H9 (cell line): ENCODE results near the gene B4GALNT4. TPM values are rescaled to one million over a fixed set of nuclear protein-coding genes. Genes with fewer than 3 reads are reported as not detected.

Experiments used
- DNase-seq: peaks from one replicate; pipeline ENCODE4 v3.0.0-alpha.2; 2017
- H2AFZ ChIP-seq: one replicate; pipeline ENCODE4 v1.6.1; 2013; ENCODE audit warnings: mild to moderate bottlenecking, low read length, control low read depth, moderate library complexity
- H2AK5ac ChIP-seq: 2 replicates; pipeline ENCODE4 v1.6.1; 2013; ENCODE audit warnings: low read length, control low read depth, mixed read lengths; ENCODE audit not compliant: insufficient read length
- H2BK120ac ChIP-seq: one replicate; pipeline ENCODE4 v1.6.1; 2013; ENCODE audit warnings: low read depth, mild to moderate bottlenecking, low read length, control low read depth, inconsistent platforms; ENCODE audit not compliant: poor library complexity, severe bottlenecking
- H2BK12ac ChIP-seq: 2 replicates; pipeline ENCODE4 v1.6.1; 2013; ENCODE audit warnings: low read length, control low read depth, mixed read lengths, low read depth; ENCODE audit not compliant: insufficient read length
- H2BK15ac ChIP-seq: 2 replicates; pipeline ENCODE4 v1.6.1; 2013; ENCODE audit warnings: low read depth, low read length, control low read depth
- H2BK20ac ChIP-seq: one replicate; pipeline ENCODE4 v1.6.1; 2013; ENCODE audit warnings: low read depth, mild to moderate bottlenecking, low read length, control low read depth, inconsistent platforms; ENCODE audit not compliant: poor library complexity, severe bottlenecking
- H2BK5ac ChIP-seq: 2 replicates; pipeline ENCODE4 v1.6.1; 2013; ENCODE audit warnings: low read length, control low read depth, mixed read lengths; ENCODE audit not compliant: insufficient read length
- H3K14ac ChIP-seq: 2 replicates; pipeline ENCODE4 v1.6.1; 2013; ENCODE audit warnings: low read length, control low read depth; ENCODE audit not compliant: insufficient read depth
- H3K18ac ChIP-seq: 2 replicates; pipeline ENCODE4 v1.6.1; 2013; ENCODE audit warnings: low read depth, mild to moderate bottlenecking, mixed read lengths, low read length, control low read depth; ENCODE audit not compliant: insufficient read length
- H3K23ac ChIP-seq: 2 replicates; pipeline ENCODE4 v1.6.1; 2013; ENCODE audit warnings: low read length, control low read depth, mixed read lengths, low read depth; ENCODE audit not compliant: insufficient read length
- H3K23me2 ChIP-seq: 2 replicates; pipeline ENCODE4 v1.6.1; 2013; ENCODE audit warnings: low read depth, mild to moderate bottlenecking, mixed read lengths, low read length, control low read depth; ENCODE audit not compliant: insufficient read length, poor library complexity, severe bottlenecking
- H3K27ac ChIP-seq: 2 replicates; pipeline ENCODE4 v1.5.1; 2013; ENCODE audit warnings: low read length, control low read depth, mixed read lengths, low read depth; ENCODE audit not compliant: insufficient read length
- H3K27me3 ChIP-seq: 2 replicates; pipeline ENCODE4 v1.6.1; 2013; ENCODE audit warnings: low read length, control low read depth, inconsistent platforms; ENCODE audit not compliant: insufficient read depth
- H3K4ac ChIP-seq: 2 replicates; pipeline ENCODE4 v1.6.1; 2013; ENCODE audit warnings: low read depth, mild to moderate bottlenecking, control low read depth, inconsistent platforms, low read length, moderate library complexity
- H3K4me1 ChIP-seq: 2 replicates; pipeline ENCODE4 v1.6.1; 2013; ENCODE audit warnings: low read length, control low read depth, inconsistent platforms; ENCODE audit not compliant: insufficient read depth
- H3K4me2 ChIP-seq: 2 replicates; pipeline ENCODE4 v1.6.1; 2013; ENCODE audit warnings: low read length, control low read depth, mixed read lengths; ENCODE audit not compliant: insufficient read length, insufficient read depth
- H3K56ac ChIP-seq: 2 replicates; pipeline ENCODE4 v1.6.1; 2013; ENCODE audit warnings: low read depth, mild to moderate bottlenecking, mixed read lengths, low read length, control low read depth; ENCODE audit not compliant: insufficient read length
- H3K79me1 ChIP-seq: 2 replicates; pipeline ENCODE4 v1.6.1; 2013; ENCODE audit warnings: low read depth, mild to moderate bottlenecking, moderate library complexity, low read length, control low read depth, inconsistent platforms; ENCODE audit not compliant: insufficient read depth, poor library complexity, severe bottlenecking
- H3K79me2 ChIP-seq: 2 replicates; pipeline ENCODE4 v1.6.1; 2013; ENCODE audit warnings: low read length, control low read depth, inconsistent platforms; ENCODE audit not compliant: insufficient read depth
- H3K9ac ChIP-seq: 2 replicates; pipeline ENCODE4 v1.6.1; 2013; ENCODE audit warnings: low read length, control low read depth, mixed read lengths; ENCODE audit not compliant: insufficient read length; ENCODE audit errors: extremely low read depth
- H3K9me3 ChIP-seq: one replicate; pipeline ENCODE4 v1.6.1; 2013; ENCODE audit warnings: low read depth, low read length, inconsistent platforms; ENCODE audit not compliant: control insufficient read depth
- H3T11ph ChIP-seq: one replicate; pipeline ENCODE4 v1.6.1; 2013; ENCODE audit warnings: mild to moderate bottlenecking, low read length, control low read depth, inconsistent platforms
- H4K20me1 ChIP-seq: one replicate; pipeline ENCODE4 v1.6.1; 2013; ENCODE audit not compliant: control insufficient read depth, insufficient read length, insufficient read depth
- H4K5ac ChIP-seq: 2 replicates; pipeline ENCODE4 v1.6.1; 2013; ENCODE audit warnings: low read depth, mild to moderate bottlenecking, mixed read lengths, low read length, control low read depth; ENCODE audit not compliant: insufficient read length
- H4K8ac ChIP-seq: replicated peaks from 2 replicates; pipeline ENCODE4 v1.6.1; 2013; ENCODE audit warnings: low read length, control low read depth, mixed read lengths, low read depth; ENCODE audit not compliant: insufficient read length
- H4K91ac ChIP-seq: 2 replicates; pipeline ENCODE4 v1.6.1; 2013; ENCODE audit warnings: low read depth, mild to moderate bottlenecking, moderate library complexity, mixed read lengths, low read length, control low read depth; ENCODE audit not compliant: insufficient read length
- H3K27ac Mint-ChIP-seq, 3 experiments: 2 replicates in 2 of 3; 3 replicates in 1 of 3; pipeline ENCODE4 v1.8.0; 2020 to 2021; ENCODE audit warnings: mixed read lengths in 3 of 3, mild to moderate bottlenecking in 1 of 3, moderate library complexity in 1 of 3
- H3K27me3 Mint-ChIP-seq: 2 replicates; pipeline ENCODE4 v1.8.0; 2021; ENCODE audit warnings: low read depth, mild to moderate bottlenecking, moderate library complexity, mixed read lengths
- H3K36me3 Mint-ChIP-seq, 3 experiments: 2 replicates in 2 of 3; 3 replicates in 1 of 3; pipeline ENCODE4 v1.8.0; 2020 to 2021; ENCODE audit warnings: low read depth in 3 of 3, mixed read lengths in 3 of 3; ENCODE audit not compliant: insufficient read depth in 1 of 3
- H3K4me1 Mint-ChIP-seq, 2 experiments: 2 replicates each; pipeline ENCODE4 v1.8.0; 2020; ENCODE audit warnings: mixed read lengths in 2 of 2
- H3K4me3 Mint-ChIP-seq, 2 experiments: 2 replicates in 1 of 2; 3 replicates in 1 of 2; pipeline ENCODE4 v1.8.0; 2020 to 2021; ENCODE audit warnings: mild to moderate bottlenecking in 2 of 2, mixed read lengths in 2 of 2, moderate library complexity in 1 of 2
- H3K9me3 Mint-ChIP-seq, 2 experiments: 2 replicates in 1 of 2; 3 replicates in 1 of 2; pipeline ENCODE4 v1.8.0; 2020; ENCODE audit warnings: mild to moderate bottlenecking in 2 of 2, mixed read lengths in 2 of 2, moderate library complexity in 1 of 2
- CTCF ChIP-seq: fragments of 200-600 bp; sonication (generic); conservative IDR thresholded peaks from 3 replicates; pipeline ENCODE4 v1.8.0; 2021; ENCODE audit warnings: antibody characterized with exemption, mild to moderate bottlenecking
- WGBS: extraction: QIAGEN DNeasy Blood & Tissue Kit; methylation state at CpG from one replicate; pipeline ENCODE4 v1.1.7; 2013; ENCODE audit warnings: missing lambda C conversion rate, low lambda C conversion rate, mixed read lengths; ENCODE audit not compliant: insufficient read length; ENCODE audit errors: extremely low coverage; 5-methylcytosine and 5-hydroxymethylcytosine counted together
- total RNA-seq: library from RNA; stranded (reverse); gene quantifications from 2 replicates; pipeline ENCODE4 v1.2.1, GENCODE V29; 2021

B4GALNT4 gene
- total RNA-seq, 1 experiment from 2014 or later, result 105 TPM

DNA sequence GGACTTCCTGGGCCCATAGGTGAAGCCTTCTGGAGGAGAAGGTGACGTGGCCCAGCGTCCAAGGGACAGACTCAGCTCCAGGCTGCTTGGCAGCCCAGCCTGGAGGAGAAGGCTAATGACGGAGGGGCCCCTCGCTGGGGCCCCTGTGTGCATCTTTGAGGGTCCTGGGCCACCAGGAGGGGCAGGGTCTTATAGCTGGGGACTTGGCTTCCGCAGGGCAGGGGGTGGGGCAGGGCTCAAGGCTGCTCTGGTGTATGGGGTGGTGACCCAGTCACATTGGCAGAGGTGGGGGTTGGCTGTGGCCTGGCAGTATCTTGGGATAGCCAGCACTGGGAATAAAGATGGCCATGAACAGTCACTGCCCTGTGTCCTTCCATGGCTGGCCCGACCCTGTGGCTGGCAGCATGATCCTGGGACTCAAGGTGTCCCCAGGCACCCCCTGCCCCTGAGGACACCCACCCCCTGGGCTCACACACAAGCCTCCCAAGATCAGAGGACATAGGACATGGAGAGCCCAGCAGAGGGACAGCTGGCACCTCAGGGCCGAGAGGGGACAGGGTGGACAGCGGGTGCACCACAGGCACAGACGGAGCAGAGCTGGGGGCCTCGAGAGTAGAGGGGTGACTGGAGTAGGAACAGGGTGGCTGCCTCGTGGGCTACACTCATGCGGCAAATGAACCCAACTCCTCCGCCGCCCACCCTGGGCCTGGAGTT, 35.4 kb downstream of the B4GALNT4 start:
- Histone ChIP-seq H2BK120ac (no peak overlapping the region), H3K56ac (no peak overlapping the region), H3K14ac (no peak overlapping the region; the same call in 1 of the 2 replicates), H4K8ac (no peak overlapping the region), H3T11ph (no peak overlapping the region), H2BK12ac (no peak overlapping the region), H3K9ac (no peak overlapping the region), H2BK15ac (no peak overlapping the region), H3K27me3 (no peaks in the 10 kb centered on the region), H3K27ac (no peak overlapping the region), H3K23ac (no peak overlapping the region), H3K79me1 (no peaks in the 10 kb centered on the region), H2AFZ (no peak overlapping the region), H3K4ac (no peak overlapping the region), H3K18ac (no peak overlapping the region), H4K91ac (no peak overlapping the region), H2BK20ac (no peak overlapping the region), H3K4me2 (no peak overlapping the region), H3K79me2 (no peaks in the 10 kb centered on the region), H4K20me1 (no peaks in the 10 kb centered on the region), H3K9me3 (no peaks in the 10 kb centered on the region), H2BK5ac (no peak overlapping the region), H2AK5ac (no peak overlapping the region), H3K23me2 (peaks cover 8% of the 10 kb centered on the region), H4K5ac (no peak overlapping the region), H3K4me1 (no peaks in the 10 kb centered on the region)
- 0 out of 2 replicates have a peak, but pooled peaks cover 2% of the 10 kb centered on the region for H3K27me3 Mint-ChIP-seq
- WGBS, result no CpG with 5 or more reads among the region's 14 CpGs
- peaks cover 0 to 4% (median 3%) of the 10 kb centered on the region in 3 experiments; a peak in 5 of 7 replicates for H3K36me3 Mint-ChIP-seq
- H3K4me3 Mint-ChIP-seq, result no peak overlapping the region
- peaks cover 2 to 5% of the 10 kb centered on the region in 2 experiments; a peak in 3 of 4 replicates for H3K4me1 Mint-ChIP-seq
- H3K9me3 Mint-ChIP-seq, result peaks cover 2 to 3% of the 10 kb centered on the region in 2 experiments; a peak in 2 of 5 replicates
- H3K27ac Mint-ChIP-seq, result no peak overlapping the region
- no peak for DNase-seq
- no peak for TF ChIP-seq CTCF
